SW 1271 (cell line): ENCODE data around the gene BBS9.

Experiments used
- DNase-seq, 2 experiments: peaks; one replicate each; lab custom pipeline; 2025; lab: John Stamatoyannopoulos, UW

Gene BBS9

DNA sequence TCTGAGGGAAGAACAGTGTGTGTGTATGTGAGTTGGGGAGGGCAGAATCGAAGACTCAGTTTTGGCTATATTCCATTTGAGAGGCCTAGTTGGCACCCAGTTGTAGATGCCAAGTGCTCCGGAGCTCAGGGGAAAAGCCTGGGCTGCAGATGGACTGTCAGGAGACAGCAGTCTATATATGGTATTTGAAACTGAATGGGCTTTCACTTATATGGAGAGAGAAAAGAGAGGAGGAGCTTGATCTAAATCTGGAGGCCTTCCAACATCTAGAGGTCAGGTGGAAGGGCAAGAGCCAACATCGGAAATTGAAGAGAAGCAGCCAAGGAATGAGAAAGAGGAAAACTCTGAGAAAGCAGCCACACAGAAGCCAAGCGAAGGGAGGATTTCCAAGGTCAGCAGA, 425.2 kb downstream of the BBS9 start:
- DNase-seq = no peak

DNA sequence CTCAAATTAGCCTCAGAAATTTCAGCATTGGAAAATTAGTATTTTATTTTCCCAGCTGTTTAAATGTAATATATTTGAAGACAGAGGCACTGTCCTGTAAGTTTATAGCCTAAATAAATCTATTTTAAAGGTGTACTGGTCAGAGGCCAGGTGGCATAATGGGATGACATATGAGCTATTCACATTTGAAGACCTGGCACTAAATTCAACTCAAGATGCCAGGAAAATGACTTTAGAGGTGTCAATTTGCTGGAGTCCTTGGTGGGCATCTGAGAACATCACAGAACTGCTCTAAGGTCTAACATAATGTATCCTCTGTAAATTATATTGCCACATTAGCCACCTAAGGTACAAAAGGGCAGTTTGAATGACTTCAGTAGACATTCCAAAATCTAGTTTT, 427.1 kb downstream of the BBS9 start:
- DNase-seq = no peak

DNA sequence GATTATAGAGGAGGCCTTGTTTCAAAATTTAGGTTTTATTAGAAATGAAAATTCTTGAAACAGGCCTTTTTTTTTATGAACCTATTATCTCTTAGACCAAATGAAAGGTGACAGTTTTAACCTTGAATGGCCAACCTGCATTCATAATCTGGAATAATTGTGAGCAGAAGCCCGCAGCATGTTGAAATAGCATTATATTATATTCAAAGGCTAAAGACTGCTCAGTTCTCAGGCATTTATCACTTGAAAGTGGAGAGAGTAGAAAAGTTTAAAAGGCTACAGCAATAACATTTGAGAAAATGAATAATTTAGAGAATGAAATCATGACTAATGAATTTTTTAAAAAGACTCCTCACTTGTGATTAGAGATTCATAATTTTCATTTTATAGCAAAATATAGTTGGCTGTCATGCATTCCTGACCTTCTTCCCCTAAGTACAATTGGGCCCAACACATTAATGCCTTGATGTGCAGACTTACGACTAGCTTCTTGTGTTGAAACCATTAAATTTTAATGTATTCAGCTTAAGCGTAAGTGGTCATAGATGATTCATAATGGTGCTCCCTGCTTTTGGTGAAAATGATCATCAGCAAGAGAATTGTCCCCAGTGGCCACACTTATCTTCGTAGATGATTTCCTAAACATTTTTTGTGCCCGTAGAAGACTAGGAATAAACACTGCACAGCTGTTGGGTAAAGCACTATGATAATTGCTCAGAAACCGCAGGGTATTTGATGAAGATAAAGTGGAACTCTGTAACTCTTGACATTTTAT, 429.4 kb downstream of the BBS9 start:
- no peak for DNase-seq

DNA sequence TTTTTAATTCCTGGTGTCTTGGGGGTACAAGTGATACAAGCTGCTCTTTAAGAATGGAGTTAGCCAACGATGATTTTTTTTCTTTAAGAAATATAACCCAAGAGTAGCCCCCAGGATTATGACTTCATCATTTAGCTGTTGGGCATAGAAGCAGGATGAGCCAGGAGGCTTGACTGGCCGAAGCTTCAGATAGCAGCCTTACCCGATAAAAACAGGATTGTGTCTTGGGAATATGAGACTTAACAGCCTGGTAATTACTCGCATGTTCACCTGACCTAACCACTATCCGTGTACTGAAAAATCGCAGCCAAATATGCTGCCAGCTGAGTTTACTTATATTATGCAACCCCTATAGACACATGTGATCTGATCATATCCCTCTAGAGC, 430.0 kb downstream of the BBS9 start:
- DNase-seq = no peak

DNA sequence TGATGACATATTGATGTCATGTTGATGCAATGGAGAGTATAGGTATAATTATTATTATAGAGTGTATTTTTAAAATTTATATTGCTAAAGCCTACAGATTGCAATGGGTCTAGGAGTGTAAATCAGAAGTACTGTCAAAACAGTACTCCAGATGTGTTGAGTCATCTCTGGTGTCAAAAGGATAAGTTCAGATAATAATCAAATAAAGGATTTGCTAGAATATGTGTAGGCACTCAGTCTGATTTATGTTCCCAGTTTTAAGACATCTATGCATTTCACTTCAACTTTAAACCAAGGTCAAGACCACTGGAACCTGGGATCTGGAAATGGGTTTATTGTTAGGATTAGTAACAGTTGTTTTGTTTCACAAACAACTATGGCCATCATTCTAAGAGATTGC, 433.6 kb downstream of the BBS9 start:
- DNase-seq = no peak

DNA sequence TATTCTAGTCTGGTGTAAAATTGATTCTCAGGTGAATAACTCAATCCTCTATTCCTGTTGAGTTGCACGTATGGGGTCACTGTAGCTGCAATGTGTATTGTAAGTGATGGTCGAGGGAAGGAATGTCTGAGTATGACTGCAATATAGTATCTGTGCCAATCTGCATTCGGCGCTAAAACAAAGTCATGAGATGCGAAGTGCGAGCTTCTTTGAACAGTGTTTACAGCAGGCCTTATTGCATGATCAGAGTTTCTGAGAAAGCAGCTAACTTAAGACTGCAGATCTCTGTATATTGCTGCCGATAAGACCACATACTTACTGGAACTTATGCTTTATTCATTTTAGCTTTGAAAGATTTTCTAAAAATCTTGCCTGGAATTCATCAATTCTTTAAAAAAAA, 434.3 kb downstream of the BBS9 start:
- no peak for DNase-seq

DNA sequence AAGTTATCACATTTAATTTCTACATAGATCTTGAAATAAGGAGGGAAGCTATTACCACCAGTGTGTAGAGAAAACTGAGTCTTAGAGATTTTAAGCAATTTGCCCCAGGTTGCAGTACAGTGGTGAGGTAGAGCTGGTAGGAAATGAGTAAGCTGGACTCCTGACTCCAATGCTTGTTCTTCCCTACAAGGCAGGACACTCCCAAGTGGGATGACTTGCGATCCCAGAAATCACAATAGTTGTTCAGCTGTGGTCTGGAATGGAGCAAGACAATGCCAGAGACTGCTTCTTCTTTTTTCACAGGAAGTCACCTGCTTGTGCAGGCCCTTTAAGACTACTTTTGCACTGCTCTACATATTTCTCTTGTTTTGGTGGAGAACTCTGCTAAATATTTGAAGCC, 448.8 kb downstream of the BBS9 start:
- DNase-seq = no peak

DNA sequence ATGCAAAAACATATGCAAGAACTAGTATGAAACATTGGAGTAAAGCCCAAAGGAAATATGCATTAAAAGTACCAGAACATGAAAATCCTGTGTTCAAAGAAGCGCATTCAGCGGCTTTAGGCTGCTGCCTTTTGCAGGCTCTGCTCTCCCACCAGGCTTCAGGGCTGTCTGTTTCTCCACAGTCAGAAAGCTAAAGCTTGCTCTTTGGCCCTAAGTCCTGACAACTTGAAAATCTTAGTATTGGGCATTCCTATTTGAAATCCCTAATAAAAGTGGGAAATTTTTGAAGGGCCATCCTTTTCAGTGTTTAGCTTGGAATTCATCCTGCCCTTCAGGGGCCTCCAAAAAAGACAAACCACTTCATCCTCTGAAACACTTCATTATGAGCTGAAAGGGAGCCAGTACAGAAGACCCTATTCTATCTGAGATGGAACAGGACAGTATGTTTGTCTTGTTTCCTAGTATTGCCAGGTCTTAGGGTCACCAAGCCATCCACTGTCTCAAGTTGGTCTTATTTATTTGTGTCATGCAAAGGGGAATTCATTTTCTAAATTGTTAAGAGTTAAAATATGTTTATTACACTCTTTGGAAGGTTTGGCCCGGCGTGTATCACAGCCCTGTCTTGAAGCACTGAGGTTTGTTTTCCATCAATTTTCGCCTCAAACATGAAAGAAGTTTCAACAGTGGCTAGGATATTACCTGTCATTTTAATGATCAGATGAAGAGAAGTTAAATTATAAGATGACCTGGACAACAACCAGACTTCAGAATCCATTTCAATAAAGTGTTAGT, 449.7 kb downstream of the BBS9 start:
- no peak for DNase-seq

DNA sequence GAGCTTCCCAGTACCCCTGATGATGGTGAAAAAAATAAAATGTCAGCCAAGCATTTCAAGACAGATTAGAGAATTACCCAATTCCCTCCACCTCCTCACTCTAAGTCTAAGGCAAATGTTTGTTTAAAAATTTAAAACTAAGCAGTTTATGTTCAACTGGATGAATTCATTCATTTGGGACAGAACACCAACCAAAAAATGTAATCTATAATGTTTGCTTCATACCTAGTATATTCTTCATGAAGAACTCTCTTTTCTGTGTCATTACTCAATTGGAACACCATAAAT, 450.3 kb downstream of the BBS9 start:
- DNase-seq = no peak

DNA sequence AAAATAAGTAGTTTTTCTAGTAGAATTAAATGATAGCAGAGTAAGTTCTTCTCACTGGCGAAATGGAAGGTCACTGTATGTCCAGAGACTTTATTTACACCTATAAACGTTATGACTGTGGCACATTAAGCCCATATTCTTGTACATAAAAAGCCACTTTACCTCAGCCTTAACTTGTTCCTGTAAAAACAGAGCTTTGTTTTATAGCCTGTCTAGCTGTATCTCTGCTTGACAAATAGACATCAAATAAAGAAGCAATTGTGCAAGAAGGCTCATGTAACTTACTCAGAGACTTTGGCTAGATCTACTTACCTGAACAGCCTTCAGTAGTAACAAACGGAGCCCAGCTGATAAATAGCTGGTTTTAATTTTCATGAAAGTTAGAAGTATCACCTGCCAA, 451.9 kb downstream of the BBS9 start:
- no peak for DNase-seq

DNA sequence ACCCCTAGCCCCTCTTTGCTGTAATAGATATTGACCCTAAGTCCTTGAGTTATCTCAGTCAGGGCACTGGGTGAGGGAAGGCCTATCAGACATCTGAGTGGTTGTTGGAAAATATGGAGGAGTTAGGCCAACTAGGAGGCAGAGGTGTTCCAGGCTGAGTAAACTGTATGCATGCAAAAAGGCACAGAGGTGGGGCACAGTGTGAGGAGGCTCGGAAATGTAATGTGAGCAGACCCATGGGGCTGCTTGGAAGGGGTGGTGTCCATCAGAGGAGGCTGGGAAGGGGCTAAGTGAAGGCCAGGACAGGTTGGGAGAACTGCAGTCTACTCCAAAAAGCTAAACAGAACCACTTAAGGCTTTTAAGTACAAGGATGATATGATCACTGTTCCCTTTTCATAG, 452.7 kb downstream of the BBS9 start:
- DNase-seq = no peak

DNA sequence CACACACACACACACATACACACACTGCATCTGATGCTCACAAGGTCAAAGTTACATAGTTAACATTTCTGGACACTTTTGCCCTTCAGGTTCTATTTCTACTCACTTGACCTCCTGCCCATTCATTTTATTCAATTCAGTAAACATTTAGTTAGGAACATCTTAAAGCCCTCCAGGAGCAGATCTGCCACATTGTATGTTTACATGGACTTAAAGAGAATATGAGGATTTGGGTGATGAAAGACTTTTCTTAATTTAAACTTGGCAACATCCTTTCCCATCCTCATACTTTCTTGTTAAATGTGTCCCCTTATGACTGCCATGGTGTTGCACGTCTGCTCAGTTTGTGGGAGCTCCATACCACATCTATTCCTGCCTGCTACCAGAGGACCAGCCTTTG, 453.2 kb downstream of the BBS9 start:
- DNase-seq = no peak

DNA sequence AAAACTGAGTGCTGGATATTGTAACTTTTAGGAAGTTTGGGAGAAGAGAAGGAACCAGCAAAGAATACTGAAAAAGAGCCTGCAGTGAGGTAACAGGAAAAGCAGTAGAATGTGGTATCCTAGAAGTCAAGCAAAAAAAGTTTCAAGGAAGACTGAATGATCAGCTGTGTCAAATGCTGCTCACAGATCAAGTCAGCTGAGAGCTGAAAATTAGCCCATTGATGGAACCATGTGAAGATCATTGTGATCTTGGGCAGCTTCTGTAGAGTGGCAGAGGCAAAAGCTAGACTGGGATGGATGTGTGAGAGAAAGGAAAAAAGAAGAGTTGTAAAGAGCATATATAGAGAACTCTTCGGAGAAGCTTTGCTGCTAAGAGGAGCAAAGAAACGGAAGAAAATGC, 460.5 kb downstream of the BBS9 start:
- DNase-seq = no peak

DNA sequence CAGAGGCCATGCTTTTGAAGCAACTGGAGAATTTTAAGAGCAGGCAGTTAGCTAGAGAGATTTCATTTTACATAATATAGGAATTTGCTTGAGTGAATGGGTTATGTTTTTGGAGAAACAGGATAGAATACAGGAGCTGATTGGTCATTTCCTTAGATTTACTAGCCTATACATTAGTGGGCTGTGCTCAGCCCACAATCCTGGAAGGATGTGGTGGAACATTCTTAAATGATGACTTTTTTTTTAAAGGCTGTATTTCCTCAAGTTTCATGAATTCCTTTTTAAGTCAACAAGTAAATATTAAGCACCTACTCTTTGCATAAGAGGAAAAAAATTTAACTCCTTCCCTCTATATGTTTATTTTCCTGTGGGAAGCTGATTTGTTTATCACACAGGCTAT, 461.6 kb downstream of the BBS9 start:
- no peak for DNase-seq

DNA sequence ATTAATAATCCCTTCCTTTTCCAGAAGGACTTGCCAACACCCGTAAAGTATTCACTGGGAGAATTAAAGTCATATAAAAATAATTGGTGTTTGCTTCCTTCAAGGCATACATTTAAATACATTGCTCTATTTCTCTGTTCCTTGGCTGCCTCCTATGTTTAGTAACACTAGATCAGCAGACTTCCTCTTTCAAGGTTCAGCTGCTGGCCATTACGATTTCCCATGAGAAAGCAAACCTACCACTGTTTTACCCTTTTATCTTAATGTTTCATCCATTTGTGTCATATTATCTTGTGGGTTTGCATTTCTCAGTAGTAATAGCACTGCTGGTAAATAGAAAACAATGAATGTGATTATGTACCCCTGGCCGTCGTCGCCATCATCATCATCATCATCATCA, 462.1 kb downstream of the BBS9 start:
- no peak for DNase-seq

DNA sequence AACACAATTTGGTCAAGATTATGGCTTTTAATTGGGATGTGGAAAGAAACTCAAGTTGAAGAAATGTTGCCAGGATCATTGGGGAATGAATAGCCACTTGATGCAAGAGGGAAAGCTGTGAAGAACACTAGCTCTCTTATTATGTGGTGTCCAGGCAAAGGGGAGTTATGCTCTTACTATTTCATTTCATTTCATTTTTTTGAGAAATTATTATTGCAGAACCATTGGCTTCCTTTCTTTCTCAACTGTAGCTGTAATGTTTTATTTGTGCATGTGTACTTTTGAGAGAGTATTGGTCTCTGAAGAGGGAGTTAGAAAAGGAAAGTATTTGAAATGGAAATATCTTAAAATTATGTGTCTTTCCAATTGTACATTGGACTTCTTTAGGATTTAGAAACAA, 463.4 kb downstream of the BBS9 start:
- no peak for DNase-seq

DNA sequence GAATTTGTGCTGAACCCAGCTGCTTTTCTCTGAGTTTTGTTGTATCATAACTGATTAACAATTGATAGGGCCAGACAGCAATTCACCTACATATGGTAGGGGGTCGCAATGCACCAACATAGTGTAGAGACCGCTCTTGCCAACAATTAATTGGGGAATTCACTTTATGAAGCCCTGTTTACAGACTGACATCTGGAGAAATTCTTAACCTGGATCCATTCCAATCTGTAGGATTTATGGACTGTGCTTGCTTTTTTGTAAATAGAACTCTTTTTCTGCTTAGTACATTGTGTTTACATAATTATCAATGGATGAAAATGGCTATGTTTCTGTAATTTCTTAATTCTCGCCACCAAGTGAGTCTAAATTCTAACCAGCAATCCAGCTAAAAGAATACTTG, 464.2 kb downstream of the BBS9 start:
- DNase-seq = no peak

DNA sequence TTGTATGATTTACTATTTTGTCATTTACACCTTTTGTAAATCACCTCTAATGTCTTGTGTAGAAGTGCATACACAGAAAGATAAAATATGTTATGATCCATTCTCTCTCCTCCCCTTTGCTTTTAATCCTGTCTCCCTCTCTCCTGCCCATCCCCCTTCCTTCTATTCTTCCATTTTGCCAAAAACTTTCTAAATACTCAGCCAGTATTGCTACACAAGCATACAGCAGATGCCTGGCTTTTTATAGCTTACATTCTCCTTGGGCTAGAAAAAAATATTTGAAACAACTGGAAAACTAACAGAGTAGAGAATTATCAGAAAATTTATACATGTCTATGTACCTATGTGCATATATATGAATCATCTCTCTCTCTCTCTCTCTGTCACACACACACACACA, 467.3 kb downstream of the BBS9 start:
- DNase-seq = no peak

DNA sequence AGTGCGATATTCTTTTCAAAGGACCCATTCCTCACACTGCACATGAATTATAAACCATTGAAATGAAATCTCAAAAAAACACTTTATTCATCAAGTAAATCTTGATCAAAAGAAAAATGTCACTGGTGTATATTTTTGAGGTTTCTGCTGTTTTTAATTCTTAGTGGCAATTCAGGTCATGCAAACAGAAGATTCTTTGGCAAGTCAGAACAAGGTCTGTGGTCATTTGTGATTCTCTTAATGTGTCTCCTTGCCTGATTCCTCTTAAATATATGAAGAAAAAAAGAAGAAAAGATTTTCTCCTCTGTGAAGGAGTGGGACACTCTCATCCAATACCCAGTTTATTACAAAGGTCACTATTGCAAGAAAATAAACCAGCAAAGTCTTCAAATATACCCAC, 467.8 kb downstream of the BBS9 start:
- no peak for DNase-seq

DNA sequence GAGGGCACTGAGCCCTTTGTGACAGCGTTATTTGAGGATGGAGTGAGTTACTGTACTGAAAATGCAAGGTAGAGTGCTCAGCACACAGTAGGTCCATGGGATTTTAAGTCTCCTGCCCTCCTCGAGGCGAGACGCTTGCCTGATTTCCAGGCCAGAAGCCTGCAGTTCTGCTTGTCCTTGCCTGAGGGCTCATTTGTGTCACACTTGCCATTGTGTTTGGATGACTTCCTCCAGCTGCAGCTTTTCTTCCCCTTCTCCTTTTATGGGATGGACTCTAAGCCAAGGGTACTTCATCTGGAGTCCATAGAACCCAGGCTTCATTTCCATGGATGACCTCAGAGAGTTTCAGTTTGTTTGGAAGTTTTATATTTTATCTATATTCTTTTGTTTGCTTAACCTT, 471.7 kb downstream of the BBS9 start:
- no peak for DNase-seq

DNA sequence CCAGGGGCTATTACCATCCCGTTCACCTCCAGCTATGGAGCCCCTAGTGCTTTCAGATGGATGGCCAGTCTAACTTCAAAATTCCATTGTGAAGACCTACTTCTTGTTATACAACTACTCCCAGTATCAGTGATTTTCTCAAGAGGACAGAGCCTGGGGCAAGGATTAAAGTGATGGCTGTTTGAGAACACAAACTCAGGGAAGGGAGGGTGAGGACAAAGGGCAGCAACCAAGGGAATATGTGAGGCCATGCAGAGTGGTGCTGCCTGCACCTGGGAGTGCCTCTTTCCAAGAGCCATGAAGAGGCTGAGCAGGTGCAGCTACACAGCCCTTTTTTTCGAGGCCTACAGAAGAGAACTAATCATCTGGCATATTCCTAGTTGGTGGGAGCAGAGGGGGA, 472.5 kb downstream of the BBS9 start:
- no peak for DNase-seq

DNA sequence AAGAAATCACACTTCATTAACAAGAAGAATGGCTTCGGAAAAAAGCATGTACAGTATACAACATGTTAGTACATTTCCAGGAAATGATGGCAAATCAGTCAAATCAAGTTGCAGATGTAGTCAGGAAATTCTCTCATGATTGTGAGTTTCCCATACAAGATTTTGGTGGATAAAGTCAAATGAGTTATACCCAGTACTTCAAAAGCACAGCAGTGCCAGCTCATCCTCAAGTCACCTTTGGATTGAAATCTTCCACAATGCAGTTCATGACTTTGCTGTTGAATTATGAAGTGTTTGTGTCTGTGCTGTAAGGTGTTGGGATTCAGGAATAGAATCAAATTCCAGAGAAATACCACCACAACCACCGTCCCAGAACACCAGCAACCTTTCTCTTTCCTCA, 474.7 kb downstream of the BBS9 start:
- DNase-seq = no peak

DNA sequence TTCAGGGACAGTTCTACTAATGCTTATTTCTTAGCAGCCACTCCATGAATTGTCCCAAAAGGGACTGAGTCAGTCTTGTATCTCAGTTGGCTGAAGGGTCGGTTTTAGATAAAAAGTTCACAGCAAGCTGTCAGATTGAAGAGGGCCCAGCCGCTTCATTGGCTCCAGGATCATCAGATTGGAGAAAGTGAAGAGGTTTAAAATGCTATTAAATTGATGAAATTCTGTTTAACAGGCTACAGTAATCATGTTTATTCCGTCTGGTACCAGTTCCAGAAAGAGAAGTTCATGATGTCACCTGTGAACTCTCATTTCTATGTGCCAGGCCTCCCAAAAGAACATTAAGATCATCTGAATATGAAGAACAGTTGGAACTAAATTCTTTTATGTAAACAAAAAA, 481.6 kb downstream of the BBS9 start:
- no peak for DNase-seq

DNA sequence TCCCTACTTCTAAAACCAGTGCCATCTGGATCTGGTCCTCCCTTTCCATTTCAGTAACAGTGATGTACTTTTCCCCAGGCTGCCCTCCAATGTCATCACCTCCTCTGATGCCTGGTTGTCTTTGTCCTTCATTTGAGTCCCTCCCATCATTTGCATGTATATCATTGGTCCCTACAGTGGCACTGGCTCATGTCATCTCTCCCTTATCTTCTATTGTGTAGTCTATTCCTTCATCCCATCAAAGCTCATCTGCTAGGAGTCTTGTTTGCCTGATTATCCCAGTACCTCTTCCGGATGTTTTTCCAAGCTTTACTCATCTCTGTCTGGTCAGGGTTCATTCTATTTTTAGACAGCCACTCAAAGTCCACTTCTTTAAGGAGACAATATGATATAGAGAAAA, 483.1 kb downstream of the BBS9 start:
- DNase-seq = no peak
